Caco-2 (cell line): ENCODE data around the gene SMIM3. TPM values are rescaled to one million over a fixed set of nuclear protein-coding genes. Genes with fewer than 3 reads are reported as not detected.

Experiments
- BruUV-seq: library from RNA; stranded (reverse); fragments of 400-500 nt; replicated peaks from 2 replicates; lab custom pipeline; 2021; lab: Mats Ljungman, UMichigan
- CTCF ChIA-PET: fragments of 300-600 bp; sonication (Branson Sonifier 250); formaldehyde crosslinking; loops from one replicate; lab custom pipeline; 2022; ENCODE audit warnings: antibody characterized with exemption; lab: Charles Lee
- POLR2A ChIA-PET: fragments of 300-600 bp; sonication (Branson Sonifier 250); formaldehyde crosslinking; loops from one replicate; lab custom pipeline; 2022; ENCODE audit warnings: antibody characterized with exemption; lab: Charles Lee
- DNase-seq, 2 experiments: peaks; one replicate each; pipeline versions ENCODE4 v3.0.0 to v3.0.0-alpha.2; 2020 to 2022
- H3K27me3 ChIP-seq: replicated peaks from 2 replicates; pipeline ENCODE4 v1.6.0; 2011; ENCODE audit warnings: low read length; ENCODE audit not compliant: control insufficient read depth, insufficient read depth
- H3K36me3 ChIP-seq: 2 replicates; pipeline ENCODE4 v1.5.1; 2011; ENCODE audit warnings: low read length; ENCODE audit not compliant: control insufficient read depth, insufficient read depth
- H3K4me1 ChIP-seq: fragments of 250-450 bp; sonication (Bioruptor Pico); 2 replicates; pipeline ENCODE4 v1.5.1; 2020; ENCODE audit warnings: mild to moderate bottlenecking
- H3K4me3 ChIP-seq: 2 replicates; pipeline ENCODE4 v1.5.1; 2011; ENCODE audit warnings: low read depth, mild to moderate bottlenecking, control low read depth, low read length
- H3K9me3 ChIP-seq: fragments of 250-450 bp; sonication (Bioruptor Pico); 2 replicates; pipeline ENCODE4 v1.5.1; 2020; ENCODE audit warnings: mild to moderate bottlenecking, moderate library complexity
- H3K27ac Mint-ChIP-seq: one replicate; pipeline ENCODE4 v1.8.0; 2022; ENCODE audit warnings: mixed read lengths; ENCODE audit not compliant: unreplicated experiment
- H3K27me3 Mint-ChIP-seq: one replicate; pipeline ENCODE4 v1.8.0; 2022; ENCODE audit warnings: mixed read lengths; ENCODE audit not compliant: insufficient read depth, unreplicated experiment
- H3K36me3 Mint-ChIP-seq: one replicate; pipeline ENCODE4 v1.8.0; 2022; ENCODE audit warnings: mild to moderate bottlenecking, mixed read lengths; ENCODE audit not compliant: insufficient read depth, unreplicated experiment
- H3K4me1 Mint-ChIP-seq: one replicate; pipeline ENCODE4 v1.8.0; 2022; ENCODE audit warnings: low read depth, mixed read lengths; ENCODE audit not compliant: unreplicated experiment
- H3K4me3 Mint-ChIP-seq: one replicate; pipeline ENCODE4 v1.8.0; 2022; ENCODE audit warnings: mild to moderate bottlenecking, moderate library complexity, mixed read lengths; ENCODE audit not compliant: unreplicated experiment
- H3K9me3 Mint-ChIP-seq: one replicate; pipeline ENCODE4 v1.8.0; 2022; ENCODE audit warnings: mixed read lengths; ENCODE audit not compliant: unreplicated experiment
- intact Hi-C: fragments of 100-400 bp; cut with micrococcal nuclease; formaldehyde crosslinking; loops from one replicate; pipeline ENCODE4 v1.10.0; 2022; ENCODE audit not compliant: unreplicated experiment
- total RNA-seq: library from RNA; stranded (reverse); gene quantifications from 2 replicates; pipeline ENCODE4 v1.2.3, GENCODE V29; 2022
- TF ChIP-seq, protein P1 (sequence below), 2 experiments: fragments of 200-600 bp in 1 of 2; IDR thresholded peaks; 1 replicate in 1 of 2; 2 replicates in 1 of 2; pipeline versions ENCODE4 v1.5.1 to v1.8.0; 2011 to 2022; ENCODE audit warnings: antibody characterized with exemption in 1 of 2, control low read depth in 1 of 2, inconsistent platforms in 1 of 2, low read depth in 1 of 2, low read length in 1 of 2, mild to moderate bottlenecking in 1 of 2, moderate library complexity in 1 of 2; ENCODE audit not compliant: insufficient read depth in 1 of 2, severe bottlenecking in 1 of 2, unreplicated experiment in 1 of 2

Gene SMIM3
- total RNA-seq, 1 experiment from 2014 or later: 19.4 TPM

DNA sequence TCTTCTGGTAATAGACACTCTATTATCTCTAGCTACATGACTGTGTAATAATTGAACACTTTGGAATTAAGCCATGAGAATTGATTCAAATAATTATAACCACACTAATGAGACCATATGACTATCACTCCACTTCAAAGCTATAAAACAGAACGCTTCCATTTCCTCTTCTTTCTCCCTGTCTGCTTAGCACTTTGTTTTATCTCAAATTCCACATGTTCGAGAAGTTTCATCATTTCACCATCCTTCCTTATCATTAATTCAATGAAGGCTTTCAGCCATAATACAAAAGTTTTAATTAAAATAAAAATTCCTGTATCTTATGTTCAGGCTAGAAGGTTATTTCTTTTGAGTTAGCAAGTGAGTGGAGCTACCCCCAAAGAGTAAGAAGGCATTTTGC lies 12.3 kb upstream of the SMIM3 start:
- H3K27me3 Mint-ChIP-seq: peaks cover under 1% of the 10 kb centered on the region
- peaks cover 3% of the 10 kb centered on the region; the same call in 1 of the 2 replicates for H3K9me3 ChIP-seq
- H3K36me3 Mint-ChIP-seq: no peaks in the 10 kb centered on the region
- intact Hi-C loops: no loop called here
- TF ChIP-seq, protein P1, sequence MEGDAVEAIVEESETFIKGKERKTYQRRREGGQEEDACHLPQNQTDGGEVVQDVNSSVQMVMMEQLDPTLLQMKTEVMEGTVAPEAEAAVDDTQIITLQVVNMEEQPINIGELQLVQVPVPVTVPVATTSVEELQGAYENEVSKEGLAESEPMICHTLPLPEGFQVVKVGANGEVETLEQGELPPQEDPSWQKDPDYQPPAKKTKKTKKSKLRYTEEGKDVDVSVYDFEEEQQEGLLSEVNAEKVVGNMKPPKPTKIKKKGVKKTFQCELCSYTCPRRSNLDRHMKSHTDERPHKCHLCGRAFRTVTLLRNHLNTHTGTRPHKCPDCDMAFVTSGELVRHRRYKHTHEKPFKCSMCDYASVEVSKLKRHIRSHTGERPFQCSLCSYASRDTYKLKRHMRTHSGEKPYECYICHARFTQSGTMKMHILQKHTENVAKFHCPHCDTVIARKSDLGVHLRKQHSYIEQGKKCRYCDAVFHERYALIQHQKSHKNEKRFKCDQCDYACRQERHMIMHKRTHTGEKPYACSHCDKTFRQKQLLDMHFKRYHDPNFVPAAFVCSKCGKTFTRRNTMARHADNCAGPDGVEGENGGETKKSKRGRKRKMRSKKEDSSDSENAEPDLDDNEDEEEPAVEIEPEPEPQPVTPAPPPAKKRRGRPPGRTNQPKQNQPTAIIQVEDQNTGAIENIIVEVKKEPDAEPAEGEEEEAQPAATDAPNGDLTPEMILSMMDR (IDR thresholded peaks at IDR 0.05; ENCODE audit: insufficient read depth in 1 of 2, low read depth in 1 of 2, low read length in 1 of 2, severe bottlenecking in 1 of 2, unreplicated experiment in 1 of 2): no peak
- H3K36me3 ChIP-seq: no peaks in the 10 kb centered on the region
- CTCF ChIA-PET: no interaction called here
- no TSS peak for BruUV-seq
- POLR2A ChIA-PET: interaction anchor here (0.7 kb wide), 1 partner anchor 12 kb away, joined by 3 read pairs; no protein-coding TSS in a partner anchor
- H3K4me3 Mint-ChIP-seq: no peak overlapping the region
- H3K4me3 ChIP-seq: no peak overlapping the region
- no peak overlapping the region for H3K27ac Mint-ChIP-seq
- H3K4me1 Mint-ChIP-seq: no peaks in the 10 kb centered on the region
- DNase-seq: no peak
- no peaks in the 10 kb centered on the region for H3K27me3 ChIP-seq
- peaks cover 6% of the 10 kb centered on the region; the same call in 1 of the 2 replicates for H3K4me1 ChIP-seq
- no peaks in the 10 kb centered on the region for H3K9me3 Mint-ChIP-seq

- ChIA-PET POLR2A (no interaction called here), CTCF (no interaction called here)
- Histone ChIP-seq H3K4me1 (no peaks in the 10 kb centered on the region), H3K36me3 (no peaks in the 10 kb centered on the region), H3K4me3 (no peak overlapping the region), H3K9me3 (no peaks in the 10 kb centered on the region), H3K27me3 (no peaks in the 10 kb centered on the region)
- BruUV-seq: no TSS peak
- Mint-ChIP-seq H3K27me3 (peaks cover 5% of the 10 kb centered on the region), H3K4me1 (no peaks in the 10 kb centered on the region), H3K9me3 (no peaks in the 10 kb centered on the region), H3K36me3 (no peaks in the 10 kb centered on the region), H3K27ac (no peak overlapping the region), H3K4me3 (no peak overlapping the region)
- intact Hi-C loops: no loop called here
- TF ChIP-seq, protein P1 (IDR thresholded peaks at IDR 0.05; ENCODE audit: insufficient read depth in 1 of 2, low read depth in 1 of 2, low read length in 1 of 2, severe bottlenecking in 1 of 2, unreplicated experiment in 1 of 2): no peak
- no peak for DNase-seq
Measured at GRCh38 chr5:150771034-150771795, 7.3 kb upstream of the SMIM3 start.

DNA sequence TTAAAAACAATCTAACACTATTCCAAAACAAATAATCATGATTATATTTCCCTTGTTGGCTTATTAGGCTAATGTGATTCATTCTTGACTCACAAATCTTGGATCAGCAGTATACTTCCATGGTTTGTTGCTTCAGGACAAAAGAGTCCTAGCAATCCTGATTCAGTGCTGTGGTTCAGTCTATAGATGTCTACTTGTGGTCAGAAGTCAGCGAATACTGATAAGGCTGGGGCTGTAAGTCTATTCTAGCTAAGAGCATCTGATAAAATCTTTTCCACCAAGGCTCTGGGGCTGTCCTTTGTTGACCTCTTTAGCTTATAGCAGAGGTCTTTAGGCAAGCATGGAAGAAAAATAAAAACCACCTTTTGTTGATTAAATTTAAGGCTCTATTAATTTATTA lies 4.4 kb upstream of the SMIM3 start:
- Mint-ChIP-seq H3K27ac (no peak overlapping the region), H3K4me1 (no peaks in the 10 kb centered on the region), H3K36me3 (peaks cover 4% of the 10 kb centered on the region), H3K9me3 (no peaks in the 10 kb centered on the region), H3K27me3 (peaks cover 5% of the 10 kb centered on the region), H3K4me3 (no peak overlapping the region)
- no TSS peak for BruUV-seq
- Histone ChIP-seq H3K36me3 (no peaks in the 10 kb centered on the region), H3K27me3 (no peaks in the 10 kb centered on the region), H3K4me1 (peaks cover 4% of the 10 kb centered on the region; the same call in 1 of the 2 replicates), H3K4me3 (no peak overlapping the region), H3K9me3 (no peaks in the 10 kb centered on the region)
- TF ChIP-seq, protein P1 (IDR thresholded peaks at IDR 0.05; ENCODE audit: insufficient read depth in 1 of 2, low read depth in 1 of 2, low read length in 1 of 2, severe bottlenecking in 1 of 2, unreplicated experiment in 1 of 2): no peak
- intact Hi-C loops: no loop called here
- CTCF ChIA-PET: no interaction called here
- POLR2A ChIA-PET: no interaction called here
- DNase-seq: no peak
